ENCODE data around the gene FADS2. TPM values are rescaled to one million over a fixed set of nuclear protein-coding genes. Genes with fewer than 3 reads are reported as not detected.

The FADS2 gene
- polyA plus RNA-seq, 2 of the 4 experiments (the other 2 are of a cell fraction), result 215 to 391 TPM

DNA sequence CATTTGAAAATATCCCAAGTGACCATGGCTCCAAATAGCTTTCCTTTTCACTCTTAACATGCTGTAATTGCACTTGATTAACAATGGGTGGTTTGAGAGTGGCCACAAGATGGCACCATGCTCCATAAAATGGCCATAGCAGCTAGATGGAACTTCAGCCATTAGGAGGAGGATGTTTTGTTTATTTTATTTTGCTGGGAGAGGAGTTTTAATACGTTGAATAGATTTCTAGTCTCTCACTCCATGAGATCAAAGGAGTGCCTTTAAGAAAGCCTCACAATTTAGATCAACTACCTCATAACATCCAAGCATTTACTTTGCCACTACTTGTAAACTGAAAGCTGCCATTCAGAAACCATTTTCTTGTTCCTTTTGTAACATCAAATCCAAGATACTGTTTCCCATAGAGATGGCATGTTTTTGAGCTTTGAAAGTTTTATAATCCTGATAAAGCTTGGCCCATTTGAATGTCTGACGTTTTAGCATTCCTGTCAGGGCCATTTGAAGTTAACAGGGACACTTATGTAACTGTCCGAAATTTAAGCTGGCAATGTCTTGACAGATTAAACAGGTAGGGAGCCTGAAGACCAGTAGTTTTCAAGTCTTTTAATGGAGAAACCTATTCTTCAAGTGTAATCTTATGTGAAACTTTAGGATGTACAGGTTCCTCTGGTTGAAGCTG lies 30.7 kb upstream of the FADS2 start:
- ChIA-PET POLR2A (interaction anchor here (0.7 to 3.6 kb wide), 9 partner anchors 9 to 311 kb away, joined by 3 to 43 read pairs (median 4); partner anchors contain the start of genes FADS1 and FADS2), CTCF (interaction anchor here (0.6 to 8.5 kb wide), 81 partner anchors 9 to 597 kb away, joined by 3 to 145 read pairs (median 5); partner anchors contain the start of genes FADS1, FADS2, FADS3 and MYRF)
- Histone ChIP-seq H3K4me2 (no peak overlapping the region), H3K27ac (no peak overlapping the region), H3K4me3 (no peak overlapping the region), H3K9me3 (no peaks in the 10 kb centered on the region), H3K4me1 (peaks cover 46% of the 10 kb centered on the region)
- peak; percentile 79 to 84 for DNase-seq (ENCODE audit: low read depth in 1 of 2, low spot score in 1 of 2)
- 38% methylated on average over 3 of the region's 3 CpGs for WGBS (ENCODE audit: missing lambda C conversion rate)
- peak; percentile 35 to 44; a peak in 3 of 6 replicates for ATAC-seq
- no peak for FAIRE-seq
- TF ChIP-seq, protein P1, sequence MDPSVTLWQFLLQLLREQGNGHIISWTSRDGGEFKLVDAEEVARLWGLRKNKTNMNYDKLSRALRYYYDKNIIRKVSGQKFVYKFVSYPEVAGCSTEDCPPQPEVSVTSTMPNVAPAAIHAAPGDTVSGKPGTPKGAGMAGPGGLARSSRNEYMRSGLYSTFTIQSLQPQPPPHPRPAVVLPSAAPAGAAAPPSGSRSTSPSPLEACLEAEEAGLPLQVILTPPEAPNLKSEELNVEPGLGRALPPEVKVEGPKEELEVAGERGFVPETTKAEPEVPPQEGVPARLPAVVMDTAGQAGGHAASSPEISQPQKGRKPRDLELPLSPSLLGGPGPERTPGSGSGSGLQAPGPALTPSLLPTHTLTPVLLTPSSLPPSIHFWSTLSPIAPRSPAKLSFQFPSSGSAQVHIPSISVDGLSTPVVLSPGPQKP (IDR thresholded peaks at IDR 0.05; ENCODE audit: low read depth, low read length), result no peak
- TF ChIP-seq RAD21 (conservative IDR thresholded peaks at IDR 0.05 in 1 of 2, IDR thresholded peaks at IDR 0.05 in 1 of 2), result peak; percentile 91 to 93
- no peak for TF ChIP-seq RCOR1 (IDR thresholded peaks at IDR 0.05; ENCODE audit: low read depth, low read length)
- TF ChIP-seq HOXA7 (CRISPR knock-in tag; IDR thresholded peaks at IDR 0.05), result peak; percentile 73
- TF ChIP-seq FOSB (CRISPR knock-in tag; IDR thresholded peaks at IDR 0.05), result peak; percentile 61; the same call in 1 of the 2 replicates
- no peak for TF ChIP-seq EP300 (IDR thresholded peaks at IDR 0.05)
- TF ChIP-seq, protein P2, sequence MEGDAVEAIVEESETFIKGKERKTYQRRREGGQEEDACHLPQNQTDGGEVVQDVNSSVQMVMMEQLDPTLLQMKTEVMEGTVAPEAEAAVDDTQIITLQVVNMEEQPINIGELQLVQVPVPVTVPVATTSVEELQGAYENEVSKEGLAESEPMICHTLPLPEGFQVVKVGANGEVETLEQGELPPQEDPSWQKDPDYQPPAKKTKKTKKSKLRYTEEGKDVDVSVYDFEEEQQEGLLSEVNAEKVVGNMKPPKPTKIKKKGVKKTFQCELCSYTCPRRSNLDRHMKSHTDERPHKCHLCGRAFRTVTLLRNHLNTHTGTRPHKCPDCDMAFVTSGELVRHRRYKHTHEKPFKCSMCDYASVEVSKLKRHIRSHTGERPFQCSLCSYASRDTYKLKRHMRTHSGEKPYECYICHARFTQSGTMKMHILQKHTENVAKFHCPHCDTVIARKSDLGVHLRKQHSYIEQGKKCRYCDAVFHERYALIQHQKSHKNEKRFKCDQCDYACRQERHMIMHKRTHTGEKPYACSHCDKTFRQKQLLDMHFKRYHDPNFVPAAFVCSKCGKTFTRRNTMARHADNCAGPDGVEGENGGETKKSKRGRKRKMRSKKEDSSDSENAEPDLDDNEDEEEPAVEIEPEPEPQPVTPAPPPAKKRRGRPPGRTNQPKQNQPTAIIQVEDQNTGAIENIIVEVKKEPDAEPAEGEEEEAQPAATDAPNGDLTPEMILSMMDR (IDR thresholded peaks at IDR 0.05), result peak; percentile 95
- TF ChIP-seq FOXS1 (CRISPR knock-in tag; IDR thresholded peaks at IDR 0.05), result no peak
- TF ChIP-seq, protein P3, sequence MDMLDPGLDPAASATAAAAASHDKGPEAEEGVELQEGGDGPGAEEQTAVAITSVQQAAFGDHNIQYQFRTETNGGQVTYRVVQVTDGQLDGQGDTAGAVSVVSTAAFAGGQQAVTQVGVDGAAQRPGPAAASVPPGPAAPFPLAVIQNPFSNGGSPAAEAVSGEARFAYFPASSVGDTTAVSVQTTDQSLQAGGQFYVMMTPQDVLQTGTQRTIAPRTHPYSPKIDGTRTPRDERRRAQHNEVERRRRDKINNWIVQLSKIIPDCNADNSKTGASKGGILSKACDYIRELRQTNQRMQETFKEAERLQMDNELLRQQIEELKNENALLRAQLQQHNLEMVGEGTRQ (IDR thresholded peaks at IDR 0.05), result no peak
- TF ChIP-seq JUN (IDR thresholded peaks at IDR 0.05), result peak; percentile 21 to 37; a peak in 1 of 5 replicates
- TF ChIP-seq, protein P4, sequence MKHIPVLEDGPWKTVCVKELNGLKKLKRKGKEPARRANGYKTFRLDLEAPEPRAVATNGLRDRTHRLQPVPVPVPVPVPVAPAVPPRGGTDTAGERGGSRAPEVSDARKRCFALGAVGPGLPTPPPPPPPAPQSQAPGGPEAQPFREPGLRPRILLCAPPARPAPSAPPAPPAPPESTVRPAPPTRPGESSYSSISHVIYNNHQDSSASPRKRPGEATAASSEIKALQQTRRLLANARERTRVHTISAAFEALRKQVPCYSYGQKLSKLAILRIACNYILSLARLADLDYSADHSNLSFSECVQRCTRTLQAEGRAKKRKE (CRISPR knock-in tag; IDR thresholded peaks at IDR 0.05; ENCODE audit: low read depth), result no peak
- peak; percentile 82; the same call in 1 of the 2 replicates for TF ChIP-seq POLR2AphosphoS2 (conservative IDR thresholded peaks at IDR 0.05; ENCODE audit: low read length)
- no peak for TF ChIP-seq ZC3H11A (IDR thresholded peaks at IDR 0.05)
- no peak for TF ChIP-seq CEBPB (IDR thresholded peaks at IDR 0.05)
- peak; percentile 80 for TF ChIP-seq SMC3 (IDR thresholded peaks at IDR 0.05)

DNA sequence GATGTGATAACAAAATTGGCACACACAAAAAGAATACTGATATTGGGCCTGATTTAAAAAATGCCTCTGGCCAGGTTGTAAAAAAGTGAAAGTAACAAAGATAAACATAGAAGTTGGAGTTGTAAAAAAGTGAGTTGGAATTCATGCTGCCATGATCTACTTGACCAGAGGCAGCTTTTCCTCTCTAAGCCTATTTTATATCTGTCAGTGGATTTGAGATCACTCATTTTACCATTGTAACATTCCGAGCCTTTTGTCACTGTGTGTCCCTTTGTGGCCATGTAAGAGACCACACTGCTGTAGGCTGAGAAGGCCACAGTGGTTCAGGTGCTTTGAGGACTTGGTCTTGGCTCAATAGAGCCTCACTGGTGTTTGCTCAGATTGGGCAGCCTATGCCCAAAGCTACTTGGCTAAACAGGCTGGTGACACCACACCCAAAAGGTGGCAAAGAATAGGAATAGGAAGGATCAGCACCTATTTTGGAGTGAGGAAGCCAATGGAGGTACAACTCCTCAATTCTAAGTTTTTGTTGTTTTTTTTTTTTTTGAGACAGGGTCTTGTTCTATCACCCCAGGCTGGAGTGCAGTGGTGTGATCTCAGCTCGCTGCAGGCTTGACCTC lies 28.3 kb upstream of the FADS2 start:
- 95% methylated on average over 2 of the region's 2 CpGs for WGBS (ENCODE audit: missing lambda C conversion rate)
- ATAC-seq, result no peak
- no peak for DNase-seq (ENCODE audit: low read depth in 1 of 2, low spot score in 1 of 2)
- Histone ChIP-seq H3K27ac (no peak overlapping the region), H3K4me2 (peak overlapping the region; percentile 11; the same call in 1 of the 3 replicates), H3K4me1 (peaks cover 38% of the 10 kb centered on the region), H3K4me3 (no peak overlapping the region), H3K9me3 (no peaks in the 10 kb centered on the region)
- ChIA-PET CTCF (interaction anchor here (0.8 to 8.5 kb wide), 8 partner anchors 12 to 309 kb away, joined by 3 to 145 read pairs (median 74); partner anchors contain the start of genes FADS1 and FADS2), POLR2A (interaction anchor here (3.6 kb wide), 1 partner anchor 16 kb away, joined by 43 read pairs; the partner anchor contains the start of gene FADS1)
- TF ChIP-seq KDM5A (IDR thresholded peaks at IDR 0.05), result no peak
- TF ChIP-seq CEBPB (IDR thresholded peaks at IDR 0.05), result no peak
- TF ChIP-seq BHLHE40 (IDR thresholded peaks at IDR 0.05; ENCODE audit: low read depth, low read length), result no peak
- TF ChIP-seq ESRRA (IDR thresholded peaks at IDR 0.05; ENCODE audit: borderline replicate concordance, low read length), result no peak
- TF ChIP-seq NFE2L2 (conservative IDR thresholded peaks at IDR 0.05; ENCODE audit: low read length), result no peak
- no peak for TF ChIP-seq CHD4 (IDR thresholded peaks at IDR 0.05; ENCODE audit: borderline replicate concordance)
- no peak for TF ChIP-seq PHF8 (IDR thresholded peaks at IDR 0.05; ENCODE audit: borderline replicate concordance, low read depth)
- TF ChIP-seq CBX8 (IDR thresholded peaks at IDR 0.05), result no peak
- no peak for TF ChIP-seq RFX5 (IDR thresholded peaks at IDR 0.05)
- no peak for TF ChIP-seq ZC3H11A (IDR thresholded peaks at IDR 0.05)
- TF ChIP-seq RNF2 (IDR thresholded peaks at IDR 0.05; ENCODE audit: borderline replicate concordance, low read depth), result no peak
- no peak for TF ChIP-seq ZFP36 (IDR thresholded peaks at IDR 0.05; ENCODE audit: borderline replicate concordance, partially characterized antibody)
- TF ChIP-seq, protein P1 (IDR thresholded peaks at IDR 0.05; ENCODE audit: low read depth, low read length), result no peak
- no peak for TF ChIP-seq EHMT2 (IDR thresholded peaks at IDR 0.05; ENCODE audit: low read depth)
- TF ChIP-seq EHF (CRISPR knock-in tag; IDR thresholded peaks at IDR 0.05), result no peak
- no peak for FAIRE-seq

All from A549 (cell line).